ENCODE data around the gene RIF1.

RIF1 gene

DNA sequence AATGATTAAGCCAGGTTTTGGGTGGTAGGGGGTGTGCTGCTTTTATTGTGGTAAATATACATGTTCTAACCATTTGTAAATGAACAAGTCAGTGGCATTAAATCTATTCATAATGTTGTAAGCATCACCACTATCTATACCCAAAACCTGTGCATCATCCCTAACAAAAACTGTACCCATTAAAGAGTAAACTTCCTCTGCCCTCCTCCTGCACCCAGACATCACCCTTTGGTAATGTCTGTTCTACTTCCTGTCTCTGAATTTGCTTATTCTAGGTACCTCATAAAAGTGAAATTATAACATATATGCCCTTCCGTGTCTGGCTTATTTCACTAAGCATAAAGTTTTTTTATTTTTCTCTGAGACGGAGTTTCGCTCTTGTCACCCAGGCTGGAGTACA lies 14.1 kb downstream of the RIF1 start:
- peak; percentile 56 for DNase-seq

DNA sequence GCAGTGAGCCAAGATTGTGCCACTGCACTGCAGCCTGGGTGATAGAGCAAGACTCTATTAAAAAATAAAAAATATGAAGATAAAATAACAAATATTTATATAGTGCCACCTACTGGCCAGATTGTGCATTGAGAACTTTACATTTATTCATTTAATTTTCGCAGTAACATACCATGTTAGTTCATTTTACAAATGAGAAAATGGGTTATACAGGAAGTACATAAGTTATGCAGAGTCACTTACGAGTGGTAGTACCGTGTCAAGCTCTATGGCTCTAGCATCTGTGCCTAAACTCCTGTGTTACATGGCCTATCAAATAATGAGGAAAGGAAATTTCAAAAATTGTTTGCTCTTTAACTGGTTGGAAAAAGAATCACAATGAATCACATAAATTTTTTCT lies 27.9 kb downstream of the RIF1 start:
- DNase-seq = peak; percentile 43

DNA sequence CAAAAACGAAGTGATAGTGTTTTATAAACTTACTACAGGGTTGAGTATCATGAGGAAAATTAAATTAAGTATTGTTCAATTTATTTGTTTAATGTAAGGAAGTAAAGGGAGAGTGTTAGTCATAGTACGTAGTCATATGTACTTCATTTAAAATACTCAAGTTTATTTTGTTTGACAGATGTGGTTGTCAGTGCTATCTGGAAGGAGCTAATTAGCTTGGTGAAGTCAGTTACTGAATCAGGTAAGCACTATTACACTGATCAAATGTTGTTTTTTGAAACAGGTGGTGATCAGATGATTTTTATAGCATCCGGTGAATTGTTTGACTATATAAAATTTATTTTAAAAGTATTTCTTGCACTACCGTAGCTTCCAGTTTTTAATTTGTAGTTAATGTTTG lies 28.8 kb downstream of the RIF1 start:
- DNase-seq = no peak

DNA sequence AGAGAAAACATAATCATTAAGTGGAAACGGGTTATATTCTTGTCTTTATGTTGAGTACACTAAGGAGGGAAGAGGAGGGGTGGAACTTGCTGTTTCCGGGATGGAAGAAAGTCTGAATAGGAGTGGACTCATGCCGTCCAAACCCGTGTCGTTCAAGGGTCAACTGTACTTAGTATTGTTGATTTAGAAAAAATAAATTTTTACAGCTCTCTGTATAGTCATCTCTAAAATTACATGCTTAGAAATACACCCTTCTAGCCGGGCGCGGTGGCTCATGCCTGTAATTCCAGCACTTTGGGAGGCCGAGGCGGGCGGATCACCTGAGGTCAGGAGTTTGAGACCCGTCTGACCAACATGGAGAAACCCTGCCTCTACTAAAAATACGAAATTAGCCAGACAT lies 29.4 kb downstream of the RIF1 start:
- no peak for DNase-seq

DNA sequence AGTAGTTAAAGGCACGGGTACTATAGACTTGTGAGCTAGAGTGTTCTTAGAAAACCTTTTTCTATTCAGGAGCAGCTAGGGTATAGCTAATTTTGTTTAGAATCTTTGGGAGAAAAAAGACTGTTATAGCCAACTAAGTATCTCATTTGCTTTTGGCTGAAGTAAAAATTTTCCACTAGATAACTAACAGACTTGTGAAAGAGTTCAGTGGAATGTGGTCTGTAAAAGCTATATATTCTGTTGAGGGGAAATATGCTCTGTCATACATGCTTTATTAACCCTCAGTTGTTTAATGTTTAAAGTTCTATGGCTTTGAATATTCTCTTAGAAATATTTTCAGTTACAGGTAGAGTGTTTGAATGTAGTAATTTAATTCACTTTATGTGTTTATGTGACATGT lies 49.7 kb downstream of the RIF1 start:
- DNase-seq = no peak

DNA sequence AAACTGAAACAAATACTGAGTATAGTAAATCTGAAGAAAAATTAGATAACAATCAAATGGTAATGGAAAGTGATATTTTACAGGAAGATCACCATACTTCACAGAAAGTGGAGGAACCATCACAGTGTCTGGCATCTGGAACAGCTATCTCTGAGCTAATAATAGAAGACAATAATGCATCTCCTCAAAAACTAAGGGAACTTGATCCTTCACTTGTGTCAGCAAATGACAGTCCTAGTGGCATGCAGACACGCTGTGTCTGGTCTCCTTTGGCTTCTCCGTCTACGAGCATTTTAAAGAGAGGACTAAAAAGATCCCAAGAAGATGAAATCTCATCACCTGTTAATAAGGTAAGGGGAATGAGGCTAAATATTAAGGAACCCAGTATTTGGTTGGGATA lies 56.1 kb downstream of the RIF1 start:
- no peak for DNase-seq

DNA sequence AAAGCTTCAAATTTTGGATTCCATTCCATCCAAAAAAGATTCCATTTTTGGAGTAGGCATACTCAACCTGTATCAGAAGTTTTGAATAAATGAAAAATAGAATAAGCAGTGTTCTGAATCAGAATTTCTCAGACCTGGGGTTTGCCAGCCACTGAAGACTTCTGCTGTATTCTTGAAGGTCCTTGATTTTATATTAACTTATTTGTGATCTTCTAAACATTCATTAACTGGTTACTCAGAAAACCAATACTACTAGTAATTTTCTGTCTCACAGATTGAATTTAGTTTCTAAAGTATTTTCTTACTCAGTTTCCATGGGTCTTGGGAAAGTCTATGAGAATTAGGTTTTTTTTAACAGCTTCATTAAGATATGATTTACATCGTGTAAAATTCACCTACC lies 60.9 kb downstream of the RIF1 start:
- no peak for DNase-seq

DNA sequence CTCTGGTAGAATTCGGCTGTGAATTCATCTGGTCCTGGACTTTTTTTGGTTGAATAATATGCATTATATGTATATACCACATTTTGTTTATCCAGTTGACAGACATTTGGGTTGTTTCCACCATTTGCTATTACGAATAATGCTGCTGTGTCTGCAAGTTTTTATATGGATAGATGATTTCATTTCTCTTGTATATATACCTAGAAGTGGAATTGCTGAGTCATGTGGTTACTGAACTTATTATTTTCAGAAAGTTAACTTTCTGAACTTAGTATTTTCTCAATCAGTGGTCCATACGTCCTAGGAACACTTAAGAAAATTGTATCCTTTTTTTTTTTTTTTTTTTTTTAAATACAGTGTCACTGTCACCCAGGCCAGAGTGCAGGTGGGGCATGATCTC lies 63.3 kb downstream of the RIF1 start:
- DNase-seq = no peak

DNA sequence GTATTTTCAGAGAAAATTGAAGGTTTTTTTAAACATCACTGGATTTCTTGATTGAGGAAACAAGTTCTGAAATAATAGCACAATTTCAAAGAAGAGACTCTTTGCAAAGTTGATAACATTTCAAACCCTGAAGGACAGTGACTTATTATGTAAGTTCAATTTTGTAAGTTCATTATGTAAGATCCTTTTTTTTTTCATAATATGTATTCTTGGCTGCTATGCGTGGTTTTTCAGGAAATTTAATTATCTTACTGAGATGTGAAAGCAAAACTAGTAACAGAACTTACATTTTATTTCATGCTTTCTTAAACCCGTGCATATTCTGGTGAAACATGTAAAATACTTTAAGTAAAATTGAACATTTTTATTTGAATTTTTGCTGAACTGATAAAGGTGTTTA lies 65.4 kb downstream of the RIF1 start:
- no peak for DNase-seq

DNA sequence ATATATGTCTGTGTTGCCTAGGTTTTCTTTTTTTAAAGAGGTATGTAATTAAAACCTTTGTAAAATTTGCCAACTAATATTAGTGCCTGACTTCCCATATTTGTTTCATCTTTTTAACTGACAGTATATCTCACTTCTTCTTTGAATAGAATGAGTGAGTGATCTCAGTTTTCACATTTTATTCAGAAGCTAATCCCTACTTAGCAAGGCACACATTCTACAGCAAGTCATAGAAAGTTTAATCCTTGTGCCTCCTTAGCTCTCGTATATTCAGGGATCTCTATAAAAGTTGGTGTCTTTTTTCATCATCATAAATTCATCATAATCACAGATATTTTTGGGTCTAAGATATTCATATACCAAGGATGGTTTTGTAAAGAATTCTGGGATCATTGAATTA lies 66.6 kb downstream of the RIF1 start:
- DNase-seq = no peak

DNA sequence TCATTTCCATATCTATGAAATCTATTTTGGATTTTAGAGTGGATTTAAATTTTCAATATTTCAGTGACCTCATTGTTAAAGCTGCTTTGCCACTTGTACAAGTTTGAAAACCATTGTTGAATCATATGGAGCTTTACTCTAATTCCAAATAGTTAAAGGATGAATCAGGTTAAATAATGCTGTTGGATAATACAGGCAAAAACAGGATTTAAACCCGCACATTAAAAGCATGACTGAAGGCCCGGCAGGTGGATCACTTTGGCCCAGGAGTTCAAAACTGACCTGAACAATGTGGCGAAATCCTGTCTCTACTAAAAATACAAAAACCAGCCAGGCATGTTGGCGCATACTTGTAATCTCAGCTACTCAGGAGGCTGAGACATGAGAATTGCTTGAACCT lies 68.3 kb downstream of the RIF1 start:
- no peak for DNase-seq

DNA sequence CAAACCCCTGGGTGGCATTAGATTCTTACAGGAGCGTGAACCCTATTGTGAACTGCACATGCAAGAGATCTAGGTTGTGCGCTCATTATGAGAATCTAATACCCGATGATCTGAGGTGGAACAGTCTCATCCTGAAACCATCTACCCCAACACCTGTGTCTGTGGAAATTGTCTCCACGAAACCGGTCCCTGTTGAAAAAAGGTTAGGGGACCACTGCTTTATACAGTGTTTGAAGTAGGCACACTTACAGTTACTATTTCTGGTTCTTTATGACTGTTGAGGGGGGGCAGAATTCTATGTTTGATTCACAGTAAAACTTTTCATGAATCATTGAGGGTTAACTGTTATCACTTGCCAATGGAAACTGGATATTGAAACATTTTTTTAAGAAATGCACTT lies 72.0 kb downstream of the RIF1 start:
- no peak for DNase-seq

DNA sequence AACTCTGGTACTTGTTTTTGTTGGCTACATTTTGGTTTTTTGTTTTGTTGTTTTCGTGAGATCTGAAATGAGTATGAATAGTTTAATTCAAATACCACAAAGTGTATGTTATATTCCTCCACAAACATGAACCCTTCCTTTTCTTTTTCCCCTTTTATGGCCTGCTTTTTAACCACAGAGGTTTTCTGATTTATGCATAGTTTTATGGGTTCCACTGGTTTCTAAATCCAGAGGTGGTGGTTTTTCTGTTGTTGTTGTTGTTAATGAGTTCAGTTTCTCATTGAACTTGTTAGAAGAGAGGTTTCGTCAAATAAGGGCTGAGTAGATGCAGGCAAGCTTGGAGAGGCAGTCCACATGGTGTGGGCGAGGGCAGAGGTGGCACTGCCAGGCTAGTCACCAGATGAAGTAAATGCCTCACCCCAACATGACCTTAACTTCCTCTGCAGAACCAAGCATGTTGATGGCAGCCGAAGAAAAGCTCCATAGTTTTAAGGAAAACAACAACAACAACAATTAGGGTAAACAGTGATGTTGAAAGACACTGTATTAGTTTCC lies 72.5 kb downstream of the RIF1 start:
- DNase-seq = no peak

DNA sequence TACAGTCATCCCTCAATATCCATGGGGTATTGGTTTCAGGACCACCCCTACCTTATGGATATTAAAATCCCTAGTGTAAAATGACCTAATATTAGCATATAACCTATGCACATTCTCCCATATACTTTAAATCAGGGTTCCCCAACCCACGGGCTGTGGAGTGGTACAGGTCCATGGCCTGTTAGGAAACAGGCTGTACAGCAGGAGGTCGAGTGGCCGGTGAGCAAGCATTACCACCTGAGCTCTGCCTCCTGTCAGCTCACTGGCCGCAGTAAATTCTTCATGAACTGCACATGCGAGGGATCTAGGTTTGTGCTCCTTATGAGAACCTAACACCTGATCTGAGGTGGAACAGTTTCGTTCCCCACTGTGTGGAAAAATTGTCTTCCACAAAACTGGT lies 73.8 kb downstream of the RIF1 start:
- DNase-seq = no peak

DNA sequence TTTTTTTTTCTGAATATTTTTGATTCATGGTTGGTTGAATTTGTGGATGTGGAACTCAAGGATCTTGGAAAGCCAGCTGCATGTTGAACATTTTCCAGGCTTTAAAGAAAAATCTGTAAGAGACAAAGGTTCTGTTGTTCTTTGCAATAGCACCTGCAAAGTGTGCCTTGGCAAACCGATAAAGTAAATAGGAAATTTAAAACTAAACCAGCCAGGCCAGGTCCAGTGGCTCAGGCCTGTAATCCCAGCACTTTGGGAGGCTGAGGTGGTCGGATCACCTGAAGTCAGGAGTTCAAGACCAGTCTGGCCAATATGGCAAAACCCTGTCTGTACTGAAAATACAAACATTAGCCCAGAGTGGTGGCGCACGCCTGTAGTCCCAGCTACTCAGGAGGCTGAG lies 74.4 kb downstream of the RIF1 start:
- DNase-seq = no peak

DNA sequence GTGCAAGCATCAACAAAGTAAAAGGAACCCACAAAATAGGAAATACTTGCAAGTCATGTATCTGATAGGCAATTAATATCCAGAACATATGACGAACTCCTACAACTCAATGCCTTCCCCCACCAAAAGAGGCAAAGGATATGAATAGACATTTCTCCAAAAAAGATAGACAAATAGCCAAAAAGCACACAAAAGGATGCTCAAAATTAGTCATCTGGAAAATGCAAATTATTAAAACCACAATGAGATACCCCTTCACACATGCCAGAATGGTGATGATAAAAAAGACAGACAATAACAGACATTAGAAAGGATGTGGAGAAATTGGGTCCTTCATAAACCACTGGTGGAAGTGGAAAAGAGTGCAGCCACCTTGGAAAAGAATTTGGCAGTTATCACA lies 76.4 kb downstream of the RIF1 start:
- DNase-seq = no peak

DNA sequence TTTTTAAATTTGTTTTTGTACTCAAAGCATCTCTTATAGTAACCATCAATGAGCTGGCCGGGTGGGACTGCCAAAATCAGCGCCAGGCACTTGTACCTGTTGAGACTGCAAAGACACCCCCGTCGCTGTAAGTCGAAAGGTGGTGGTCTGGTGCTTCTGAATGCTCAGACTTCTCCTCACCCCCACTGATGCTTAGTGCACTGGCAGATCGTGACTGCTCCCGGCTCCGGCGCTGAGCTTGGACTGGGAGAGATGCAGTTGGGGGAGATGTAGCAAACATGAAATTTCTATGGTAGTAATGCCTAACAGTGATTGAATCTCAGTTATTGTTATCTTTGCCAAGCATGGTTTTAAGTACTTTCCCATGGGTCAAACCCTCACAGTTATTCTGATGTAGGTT lies 80.6 kb downstream of the RIF1 start:
- no peak for DNase-seq

DNA sequence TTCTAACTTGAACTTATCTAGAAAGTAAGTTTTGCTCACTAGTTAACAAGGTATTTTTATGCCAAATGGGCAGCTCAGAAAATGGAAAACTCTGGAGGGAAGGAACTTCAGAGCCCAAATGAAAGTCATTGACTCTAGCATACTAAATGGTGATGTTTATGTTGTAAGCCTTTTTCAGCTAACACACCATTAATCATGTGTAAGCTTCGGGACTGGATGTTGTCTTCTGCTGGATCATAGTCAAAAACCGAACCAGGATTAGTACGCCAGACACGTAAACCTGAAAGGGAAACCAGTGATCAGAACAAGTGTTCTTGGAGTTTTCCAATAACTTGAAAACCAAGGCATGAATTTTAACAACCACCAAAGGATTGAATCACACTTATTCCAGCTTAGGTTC lies 81.8 kb downstream of the RIF1 start:
- no peak for DNase-seq

DNA sequence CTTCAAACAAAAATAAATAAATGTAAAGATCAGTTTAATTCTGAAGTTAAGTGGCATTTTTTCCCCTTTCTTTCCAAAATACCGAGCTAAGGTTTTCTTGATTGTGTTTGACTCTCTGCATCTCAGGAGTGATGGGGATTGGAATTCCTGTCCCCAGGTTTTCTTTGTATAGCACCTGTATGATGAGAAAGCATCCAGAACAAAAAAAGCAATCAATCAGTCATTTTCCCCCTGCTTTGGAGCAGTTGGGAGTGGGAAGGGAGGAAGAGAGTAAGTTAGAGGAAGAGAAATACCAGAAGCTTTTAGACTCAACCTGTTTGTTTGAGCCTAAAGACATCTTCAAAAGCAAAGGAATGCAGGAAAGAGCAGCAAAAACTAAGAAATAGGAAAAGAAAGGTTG lies 88.5 kb downstream of the RIF1 start:
- DNase-seq = no peak

DNA sequence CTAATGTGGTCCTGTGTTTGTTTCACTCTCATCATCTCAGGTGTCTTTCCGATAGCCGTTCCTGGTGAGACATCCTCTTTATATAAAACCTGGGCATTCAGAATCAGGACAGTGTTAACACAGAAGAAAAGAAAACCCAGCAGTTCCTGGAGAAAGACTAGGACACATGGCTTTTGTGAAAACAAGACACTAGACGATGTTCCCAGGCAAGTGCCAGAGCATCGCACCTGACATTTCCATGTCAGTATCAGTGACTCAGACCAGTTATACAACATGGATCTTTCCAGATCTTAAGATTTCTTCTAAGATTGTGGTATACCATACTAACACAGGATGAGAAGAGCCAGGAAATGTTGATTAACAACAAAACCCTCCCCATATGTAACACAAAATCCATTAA lies 96.5 kb downstream of the RIF1 start:
- DNase-seq = no peak

DNA sequence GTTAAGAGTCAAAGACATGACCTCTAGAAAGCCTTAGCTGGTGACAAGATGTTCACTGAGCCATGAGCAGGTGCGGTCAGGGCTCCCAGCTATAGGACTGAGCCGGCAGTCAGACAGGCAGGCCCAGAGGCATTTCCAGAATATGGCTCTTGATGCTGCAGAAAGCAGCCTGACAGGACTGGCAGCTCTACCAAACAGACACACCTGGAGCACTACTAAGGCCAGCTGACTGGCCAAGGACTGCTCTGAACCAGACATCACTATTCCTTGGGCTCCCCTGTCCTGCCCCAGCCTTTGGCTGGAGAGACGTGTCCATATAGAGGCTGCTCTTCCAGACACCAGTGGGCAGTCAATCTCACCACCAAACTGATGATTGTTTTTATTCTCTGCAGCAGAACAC lies 98.8 kb downstream of the RIF1 start:
- no peak for DNase-seq

DNA sequence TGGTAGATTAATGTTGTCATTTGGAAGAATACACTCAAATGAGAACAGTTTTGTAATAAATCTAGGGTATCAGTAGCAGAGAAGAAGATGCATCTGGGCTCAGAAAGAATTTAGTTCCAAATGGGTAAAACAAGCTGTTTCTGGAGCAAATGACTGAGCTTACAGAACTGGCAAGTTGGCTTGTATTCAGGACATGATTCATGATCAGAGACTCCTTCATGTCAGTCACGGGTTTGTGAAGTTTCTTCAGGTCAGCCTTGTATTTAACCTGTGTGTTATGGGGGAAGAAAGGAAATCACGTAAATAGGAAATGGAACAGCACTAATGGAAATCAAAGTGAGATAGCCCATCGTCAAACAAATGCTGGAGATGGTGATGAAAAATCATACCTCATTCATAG lies 109.1 kb downstream of the RIF1 start:
- DNase-seq = no peak

DNA sequence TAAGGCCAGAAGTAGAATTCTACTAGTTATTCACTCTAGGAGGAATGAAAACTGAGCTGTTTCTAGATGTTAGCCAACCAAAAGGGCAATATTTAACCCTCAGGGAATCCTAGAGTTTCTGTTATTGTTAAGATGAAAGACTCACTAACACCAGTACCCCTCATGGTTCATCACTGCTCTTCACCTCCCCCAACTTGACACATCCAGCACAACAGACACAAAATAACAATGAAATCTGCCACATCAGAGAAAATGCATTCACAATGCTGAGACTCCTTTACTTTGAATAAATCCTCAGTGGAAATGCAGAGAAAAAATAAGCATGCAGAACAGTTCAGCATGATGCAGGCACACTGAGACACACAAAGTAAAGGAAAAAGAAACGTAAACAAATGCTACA lies 111.3 kb downstream of the RIF1 start:
- no peak for DNase-seq

DNA sequence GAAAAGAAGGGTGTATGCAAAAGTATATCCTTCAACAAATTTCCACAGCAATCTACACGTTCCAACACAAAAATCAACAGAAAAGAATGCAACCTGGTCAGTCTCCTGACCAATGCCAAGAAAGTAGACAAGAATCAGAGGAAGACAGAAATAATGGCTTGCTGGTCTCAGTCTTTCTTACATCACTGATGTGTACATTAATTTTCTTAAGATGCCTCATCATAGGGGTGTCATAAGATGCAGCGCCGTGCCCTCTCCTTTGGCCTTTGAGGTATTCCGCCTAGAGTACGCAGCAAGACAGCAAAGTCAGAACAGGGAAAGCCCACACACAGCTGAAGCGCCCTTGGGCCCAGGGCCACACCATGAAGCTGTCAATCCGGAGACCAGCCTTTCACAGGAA lies 112.9 kb downstream of the RIF1 start:
- no peak for DNase-seq

DNA sequence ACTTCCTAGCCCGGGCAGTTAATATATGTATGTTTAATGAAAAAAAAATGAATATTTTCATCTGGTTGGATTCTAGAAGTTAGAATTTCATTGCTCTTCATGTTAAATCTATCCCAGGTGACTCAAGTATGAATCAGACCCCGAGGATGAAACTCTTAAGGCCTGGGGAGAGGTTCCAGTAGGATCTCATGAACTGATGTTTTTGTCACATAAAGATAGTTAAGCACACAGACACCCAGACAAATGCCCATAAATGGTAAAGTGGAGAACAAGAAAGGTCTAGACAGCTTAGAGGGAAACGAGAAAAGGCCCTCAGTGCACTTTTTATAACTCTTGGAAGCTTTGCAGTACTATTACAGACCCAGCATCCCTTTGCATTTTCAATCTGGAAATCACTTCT lies 114.1 kb downstream of the RIF1 start:
- DNase-seq = no peak

DNA sequence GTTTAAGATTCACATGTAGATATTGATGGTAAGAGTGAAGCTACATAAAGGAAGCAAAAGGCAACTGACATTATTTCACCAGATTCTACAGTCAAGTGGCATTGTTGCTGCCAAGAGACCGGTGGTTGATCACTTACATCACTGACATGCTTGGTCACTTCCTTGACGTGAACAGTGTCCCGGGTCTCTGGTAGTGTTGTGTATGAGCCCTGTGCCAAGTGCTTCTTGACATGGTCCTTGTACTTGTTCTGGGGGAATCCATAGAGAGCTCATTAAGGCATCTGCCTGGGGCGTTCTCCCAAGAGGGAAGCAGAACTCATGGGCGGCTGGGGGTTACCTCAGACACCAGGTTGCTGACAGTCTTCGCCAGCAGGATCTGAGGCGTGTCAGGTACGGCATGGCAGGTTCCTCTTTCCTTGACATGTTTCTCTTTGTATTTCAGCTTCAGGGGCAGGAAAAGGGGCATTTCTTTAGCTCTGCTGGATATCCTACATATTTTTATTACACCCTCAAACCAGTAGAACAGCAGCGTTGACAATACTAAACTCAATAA lies 116.2 kb downstream of the RIF1 start:
- DNase-seq = no peak
